ENCODE measurements around the gene PKP3.

PKP3 gene

DNA sequence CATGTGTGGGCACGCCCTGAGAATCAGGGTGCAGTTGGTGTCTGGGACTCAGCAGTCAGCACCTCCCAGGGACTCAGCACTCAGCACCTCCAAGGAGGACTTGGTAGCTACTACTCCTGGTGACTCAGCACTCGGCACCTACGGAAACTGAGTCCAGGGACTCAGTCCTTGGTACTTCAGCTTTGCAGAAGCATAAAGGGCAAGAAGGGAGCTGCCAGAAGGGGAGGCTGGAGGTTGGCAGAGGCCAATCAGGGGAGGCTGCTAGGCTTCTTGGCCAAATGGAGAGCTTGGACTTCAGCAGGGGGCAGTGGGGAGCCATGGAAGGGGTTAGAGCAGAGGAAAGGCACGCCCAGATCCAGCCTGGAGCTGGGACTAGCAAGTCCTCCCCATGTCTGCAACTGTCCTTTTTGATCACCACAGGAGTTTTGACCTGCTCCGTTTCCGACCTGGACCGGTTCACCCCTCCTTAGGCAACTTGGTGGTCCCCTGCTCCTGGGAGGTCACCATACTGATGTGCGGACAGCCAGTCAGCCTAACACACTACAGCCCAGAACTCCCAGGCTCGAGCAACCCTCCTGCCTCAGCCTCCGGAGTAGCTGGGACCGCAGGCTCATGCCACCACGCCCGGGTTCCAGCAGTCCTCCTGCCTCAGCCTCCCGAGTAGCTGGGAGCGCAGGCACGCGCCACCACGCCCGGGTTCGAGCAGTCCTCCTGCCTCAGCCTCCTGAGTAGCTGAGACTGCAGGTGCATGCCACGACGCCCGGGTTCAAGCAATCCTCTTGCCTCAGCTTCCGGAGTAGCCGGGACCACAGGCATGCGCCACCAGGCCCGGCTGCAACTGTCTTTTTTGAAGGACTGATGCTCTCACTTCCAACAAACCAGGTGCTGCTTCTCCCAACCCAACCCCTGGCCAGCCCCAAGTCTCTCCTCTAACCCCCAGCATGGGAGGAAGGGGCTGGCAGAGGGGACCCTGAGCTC lies 46.3 kb downstream of the PKP3 start:
- peak; percentile 47 to 49 for DNase-seq (ENCODE audit: low read depth in 2 of 2)
- no peak overlapping the region for H3K4me3 ChIP-seq (replicated peaks in 1 of 2; ENCODE audit: low read depth in 2 of 2, low read length in 2 of 2)
- TF ChIP-seq, protein P1, sequence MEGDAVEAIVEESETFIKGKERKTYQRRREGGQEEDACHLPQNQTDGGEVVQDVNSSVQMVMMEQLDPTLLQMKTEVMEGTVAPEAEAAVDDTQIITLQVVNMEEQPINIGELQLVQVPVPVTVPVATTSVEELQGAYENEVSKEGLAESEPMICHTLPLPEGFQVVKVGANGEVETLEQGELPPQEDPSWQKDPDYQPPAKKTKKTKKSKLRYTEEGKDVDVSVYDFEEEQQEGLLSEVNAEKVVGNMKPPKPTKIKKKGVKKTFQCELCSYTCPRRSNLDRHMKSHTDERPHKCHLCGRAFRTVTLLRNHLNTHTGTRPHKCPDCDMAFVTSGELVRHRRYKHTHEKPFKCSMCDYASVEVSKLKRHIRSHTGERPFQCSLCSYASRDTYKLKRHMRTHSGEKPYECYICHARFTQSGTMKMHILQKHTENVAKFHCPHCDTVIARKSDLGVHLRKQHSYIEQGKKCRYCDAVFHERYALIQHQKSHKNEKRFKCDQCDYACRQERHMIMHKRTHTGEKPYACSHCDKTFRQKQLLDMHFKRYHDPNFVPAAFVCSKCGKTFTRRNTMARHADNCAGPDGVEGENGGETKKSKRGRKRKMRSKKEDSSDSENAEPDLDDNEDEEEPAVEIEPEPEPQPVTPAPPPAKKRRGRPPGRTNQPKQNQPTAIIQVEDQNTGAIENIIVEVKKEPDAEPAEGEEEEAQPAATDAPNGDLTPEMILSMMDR (IDR thresholded peaks at IDR 0.05; ENCODE audit: low read depth, low read length), result peak; percentile 21

DNA sequence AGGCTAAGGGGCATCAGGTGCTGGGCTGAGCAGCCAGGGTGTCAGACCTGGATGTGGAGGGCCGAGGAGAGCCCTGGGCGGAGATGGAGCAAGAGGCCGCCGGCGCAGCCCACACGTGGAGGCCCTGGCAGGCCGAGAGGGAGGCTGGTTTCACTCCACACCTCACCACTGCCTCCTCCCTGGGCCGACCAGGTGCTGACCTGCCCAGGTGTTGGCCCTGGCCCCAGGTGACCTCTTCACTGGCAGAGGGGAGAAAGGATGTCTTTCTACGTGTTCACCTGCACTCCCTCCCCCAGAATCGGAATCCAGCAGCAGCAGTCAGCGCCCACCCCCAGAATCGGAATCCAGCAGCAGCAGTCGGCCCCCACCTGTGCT lies 47.0 kb downstream of the PKP3 start:
- DNase-seq (ENCODE audit: low read depth in 2 of 2), result no peak
- TF ChIP-seq, protein P1 (IDR thresholded peaks at IDR 0.05; ENCODE audit: low read depth, low read length), result no peak
- no peak overlapping the region for H3K4me3 ChIP-seq (replicated peaks in 1 of 2; ENCODE audit: low read depth in 2 of 2, low read length in 2 of 2)

DNA sequence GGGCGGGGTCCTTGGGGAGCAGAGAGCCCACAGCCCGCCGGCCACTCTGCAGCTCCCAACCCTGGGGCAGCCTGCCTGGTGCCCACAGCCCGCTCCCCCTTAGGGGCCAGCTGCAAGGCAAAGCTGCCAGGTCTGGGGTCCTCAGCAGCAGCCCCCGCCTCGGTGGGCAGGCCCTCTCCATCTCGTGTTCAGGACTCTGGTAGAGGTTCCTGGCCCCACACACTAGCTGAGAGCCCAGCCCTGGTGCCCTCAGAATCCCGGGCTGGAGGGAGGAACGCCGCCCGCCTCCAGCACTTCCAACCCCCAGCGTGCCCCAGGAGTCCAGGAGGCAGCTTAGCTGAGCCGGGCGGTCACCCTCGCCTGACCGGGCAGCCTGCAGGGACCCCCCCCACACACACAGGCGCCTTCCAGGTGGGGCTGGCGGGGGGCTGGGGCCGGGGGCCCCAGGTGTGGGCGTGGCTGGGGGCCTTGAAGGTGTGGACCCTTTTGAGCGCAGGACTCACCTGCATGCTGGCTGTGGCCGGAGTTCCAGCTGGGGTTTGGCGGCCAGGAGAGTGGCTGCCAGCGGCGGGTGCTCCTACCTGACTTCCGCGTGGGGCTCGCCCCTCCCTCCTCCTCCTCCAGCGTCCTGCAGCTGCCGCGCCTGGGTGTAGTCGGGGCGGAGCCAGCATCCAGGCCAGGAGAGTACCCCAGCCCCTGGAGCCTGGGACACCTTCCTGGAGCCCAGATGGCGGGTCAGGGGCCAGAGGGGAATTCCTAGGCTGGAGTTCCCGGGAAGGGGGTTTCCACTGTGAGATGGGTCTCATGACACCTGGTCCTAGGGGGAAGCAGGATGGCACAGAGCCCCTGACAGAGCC lies 47.6 kb downstream of the PKP3 start, which contains the start of gene ANO9:
Gene ANO9 (minus strand): TSS at position 594 of the 857 bp plus-strand sequence. CDS start 85 bp downstream, at position 509.
- no peak for DNase-seq (ENCODE audit: low read depth in 2 of 2)
- no peak within 1 kb of the TSS for H3K4me3 ChIP-seq (replicated peaks in 1 of 2; ENCODE audit: low read depth in 2 of 2, low read length in 2 of 2)
- TF ChIP-seq, protein P1 (IDR thresholded peaks at IDR 0.05; ENCODE audit: low read depth, low read length), result no peak

DNA sequence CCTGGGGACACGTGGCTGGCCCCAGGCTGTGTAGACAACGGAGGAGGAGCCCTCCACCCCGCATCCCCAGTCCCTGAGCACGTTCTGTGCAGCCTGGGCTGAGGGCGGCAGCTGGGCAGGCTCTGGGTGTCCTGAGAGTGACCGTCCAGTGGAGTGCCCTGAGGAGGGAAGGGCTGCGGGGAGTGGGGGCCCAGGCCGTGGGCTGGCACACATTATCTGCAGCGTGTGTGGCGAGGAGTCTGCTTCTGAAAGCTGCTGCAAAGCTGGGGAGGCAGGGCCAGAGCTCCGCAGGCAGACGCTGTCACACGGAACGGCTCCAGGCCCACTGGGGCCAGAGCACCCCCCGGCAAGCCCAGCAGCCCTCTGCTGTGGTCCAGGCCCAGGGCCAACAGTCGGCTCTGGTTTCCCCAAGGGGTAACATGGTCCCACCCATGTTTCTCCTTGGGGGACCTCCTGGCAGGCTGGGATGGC lies 48.6 kb downstream of the PKP3 start:
- TF ChIP-seq, protein P1 (IDR thresholded peaks at IDR 0.05; ENCODE audit: low read depth, low read length), result no peak
- DNase-seq (ENCODE audit: low read depth in 2 of 2), result no peak
- H3K4me3 ChIP-seq (replicated peaks in 1 of 2; ENCODE audit: low read depth in 2 of 2, low read length in 2 of 2), result no peak overlapping the region

DNA sequence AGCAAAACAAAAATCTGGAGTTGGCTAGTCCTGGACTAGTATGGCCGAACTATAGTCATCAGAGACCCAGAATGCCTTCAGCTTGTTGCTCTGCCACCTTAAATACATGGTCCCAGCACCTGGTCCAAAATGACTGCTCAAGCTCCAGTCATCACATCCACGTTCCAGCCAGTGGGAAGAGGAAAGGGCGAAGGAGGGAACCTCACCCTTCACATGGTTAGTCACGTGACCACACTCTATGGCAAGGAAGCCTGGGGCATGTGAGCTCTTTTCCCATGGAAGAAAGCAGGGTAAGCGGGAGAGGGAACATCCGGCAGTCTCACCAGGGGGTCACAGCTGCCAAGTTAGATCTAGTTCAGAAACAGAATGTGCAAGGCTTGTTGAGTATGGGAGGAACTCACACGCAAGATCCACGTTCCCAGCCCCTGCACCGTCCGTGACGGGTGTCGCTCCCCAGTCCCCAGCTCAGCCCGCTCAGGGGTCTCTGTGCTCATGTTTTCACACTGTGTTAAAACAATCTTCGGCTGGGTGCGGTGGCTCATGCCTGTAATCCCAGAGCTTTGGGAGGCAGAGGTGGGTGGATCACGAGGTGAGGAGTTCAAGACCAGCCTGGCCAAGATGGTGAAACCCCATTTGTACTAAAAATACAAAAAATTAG lies 49.7 kb downstream of the PKP3 start:
- H3K4me3 ChIP-seq (replicated peaks in 1 of 2; ENCODE audit: low read depth in 2 of 2, low read length in 2 of 2), result no peak overlapping the region
- peak; percentile 30 to 35 for DNase-seq (ENCODE audit: low read depth in 2 of 2)
- TF ChIP-seq, protein P1 (IDR thresholded peaks at IDR 0.05; ENCODE audit: low read depth, low read length), result no peak
